ENCODE measurements around the gene PCP2.

The PCP2 gene

GRCh38 chr19:7637374-7638256 is 4.1 kb upstream of the PCP2 start:
- no peak for TF ChIP-seq CTCF (conservative IDR thresholded peaks at IDR 0.05; ENCODE audit: low read depth, low read length)
- peak overlapping the region; percentile 71 for H3K4me3 ChIP-seq (ENCODE audit: low read length)
- DNase-seq (ENCODE audit: low read depth) = no peak

GRCh38 chr19:7636691-7637373 is 3.3 kb upstream of the PCP2 start, which contains the start of gene STXBP2:
TSS of gene STXBP2 (plus strand) at chr19:7637110. CDS start at chr19:7637150, 40 bp downstream.
- peak within 1 kb of the TSS; percentile 71 for H3K4me3 ChIP-seq (ENCODE audit: low read length)
- DNase-seq (ENCODE audit: low read depth) = no peak
- no peak for TF ChIP-seq CTCF (conservative IDR thresholded peaks at IDR 0.05; ENCODE audit: low read depth, low read length)

- TF ChIP-seq CTCF (conservative IDR thresholded peaks at IDR 0.05; ENCODE audit: low read depth, low read length) = no peak
- H3K4me3 ChIP-seq (ENCODE audit: low read length) = peak overlapping the region; percentile 71
- no peak for DNase-seq (ENCODE audit: low read depth)
Measured at GRCh38 chr19:7636317-7636690, 2.8 kb upstream of the PCP2 start.

GRCh38 chr19:7635670-7636069 is 2.2 kb upstream of the PCP2 start:
- no peak for DNase-seq (ENCODE audit: low read depth)
- H3K4me3 ChIP-seq (ENCODE audit: low read length) = no peak overlapping the region
- no peak for TF ChIP-seq CTCF (conservative IDR thresholded peaks at IDR 0.05; ENCODE audit: low read depth, low read length)

- no peak overlapping the region for H3K4me3 ChIP-seq (ENCODE audit: low read length)
- no peak for DNase-seq (ENCODE audit: low read depth)
Measured at GRCh38 chr19:7632340-7633203, 947 bp downstream of the PCP2 start.

GRCh38 chr19:7631577-7631976 is 1.9 kb downstream of the PCP2 start:
- no peak for DNase-seq (ENCODE audit: low read depth)
- H3K4me3 ChIP-seq (ENCODE audit: low read length) = no peak overlapping the region
- no peak for TF ChIP-seq CTCF (conservative IDR thresholded peaks at IDR 0.05; ENCODE audit: low read depth, low read length)

More at GRCh38 chr19:7632340-7633203, 947 bp downstream of the PCP2 start:
- no peak for TF ChIP-seq CTCF (conservative IDR thresholded peaks at IDR 0.05; ENCODE audit: low read depth, low read length)

Data from retinal pigment epithelial cell (primary cell).